HG03575 (cell line): Measurements from ENCODE around the gene ZFHX2.

Experiments used
- ATAC-seq: cut with Tn5 transposase; IDR thresholded peaks from one replicate; pipeline ENCODE4 v1.9.1; 2021; ENCODE audit not compliant: unreplicated experiment, insufficient number of reproducible peaks, low FRiP score; ENCODE audit errors: extremely low read depth

The ZFHX2 gene

GRCh38 chr14:23577004-23577681 lies 25.6 kb upstream of the ZFHX2 start:
- ATAC-seq, result no peak

GRCh38 chr14:23573384-23574015 lies 21.9 kb upstream of the ZFHX2 start:
- ATAC-seq, result no peak

- no peak for ATAC-seq
These were observed 21.3 kb upstream of the ZFHX2 start for GRCh38 chr14:23572836-23573235.

GRCh38 chr14:23572524-23572828 lies 20.9 kb upstream of the ZFHX2 start:
- ATAC-seq, result no peak

GRCh38 chr14:23571701-23572523 lies 20.3 kb upstream of the ZFHX2 start:
- ATAC-seq, result no peak

- no peak for ATAC-seq
These were observed 19.4 kb upstream of the ZFHX2 start for GRCh38 chr14:23570806-23571483.

GRCh38 chr14:23569443-23570151 lies 18.0 kb upstream of the ZFHX2 start:
- ATAC-seq, result no peak

- ATAC-seq, result no peak
These were observed 17.2 kb upstream of the ZFHX2 start for GRCh38 chr14:23568600-23569331.

- ATAC-seq, result no peak
These were observed 16.5 kb upstream of the ZFHX2 start for GRCh38 chr14:23568021-23568599.

- no peak for ATAC-seq
These were observed 15.8 kb upstream of the ZFHX2 start, which contains the start of gene AP1G2 for GRCh38 chr14:23567186-23568020. Gene AP1G2, minus strand, starts transcription at chr14:23567791. Its CDS starts 477 bp downstream, at chr14:23567314.

GRCh38 chr14:23566778-23567185 lies 15.2 kb upstream of the ZFHX2 start:
- no peak for ATAC-seq

GRCh38 chr14:23566112-23566777 lies 14.7 kb upstream of the ZFHX2 start:
- no peak for ATAC-seq

- ATAC-seq, result no peak
These were observed 14.1 kb upstream of the ZFHX2 start for GRCh38 chr14:23565626-23566025.

GRCh38 chr14:23564876-23565275 lies 13.3 kb upstream of the ZFHX2 start:
- ATAC-seq, result no peak

GRCh38 chr14:23564181-23564812 lies 12.7 kb upstream of the ZFHX2 start:
- ATAC-seq, result no peak

- ATAC-seq, result no peak
These were observed 12.1 kb upstream of the ZFHX2 start for GRCh38 chr14:23563473-23564180.
